ENCODE results near the gene EVI5L. TPM values are rescaled to one million over a fixed set of nuclear protein-coding genes. Genes with fewer than 3 reads are reported as not detected.

The EVI5L gene
- total and polyA plus RNA-seq, 2 of the 13 experiments (the other 11 are each of a cell fraction or from before 2014, with no cell fraction given): 1.7 to 2.4 TPM

GRCh38 chr19:7866399-7867091 lies 36.5 kb downstream of the EVI5L start (continued):
- TF ChIP-seq ZNF18 (CRISPR knock-in tag; IDR thresholded peaks at IDR 0.05; ENCODE audit: insufficient replicate concordance) (no peak), TOE1 (CRISPR knock-in tag; IDR thresholded peaks at IDR 0.05) (no peak), NAIF1 (CRISPR knock-in tag; IDR thresholded peaks at IDR 0.05; ENCODE audit: borderline replicate concordance) (no peak), ZNF101 (CRISPR knock-in tag; IDR thresholded peaks at IDR 0.05; ENCODE audit: borderline replicate concordance, low read depth) (no peak), HOXA3 (CRISPR knock-in tag; IDR thresholded peaks at IDR 0.05) (no peak), ZSCAN31 (CRISPR knock-in tag; IDR thresholded peaks at IDR 0.05; ENCODE audit: low read depth) (no peak), REXO4 (CRISPR knock-in tag; IDR thresholded peaks at IDR 0.05; ENCODE audit: borderline replicate concordance) (no peak), ZFX (CRISPR knock-in tag; IDR thresholded peaks at IDR 0.05; ENCODE audit: low read depth) (peak; percentile 42; the same call in 1 of the 2 replicates), POLR2AphosphoS5 (IDR thresholded peaks at IDR 0.05; ENCODE audit: low read depth, low read length) (no peak), ZNF350 (CRISPR knock-in tag; IDR thresholded peaks at IDR 0.05; ENCODE audit: borderline replicate concordance, low read depth) (no peak), ZNF670 (CRISPR knock-in tag; IDR thresholded peaks at IDR 0.05; ENCODE audit: borderline replicate concordance) (no peak), NFYB (CRISPR knock-in tag; IDR thresholded peaks at IDR 0.05) (no peak), NCOR1 (IDR thresholded peaks at IDR 0.05; ENCODE audit: borderline replicate concordance, low read length) (no peak), DZIP1 (CRISPR knock-in tag; IDR thresholded peaks at IDR 0.05) (no peak), SNAPC2 (CRISPR knock-in tag; IDR thresholded peaks at IDR 0.05) (no peak), CHD4 (IDR thresholded peaks at IDR 0.05; ENCODE audit: borderline replicate concordance, low read length) (no peak), CHD2 (IDR thresholded peaks at IDR 0.05; ENCODE audit: low read depth, low read length) (no peak), KDM2A (CRISPR knock-in tag; IDR thresholded peaks at IDR 0.05; ENCODE audit: borderline replicate concordance, low read depth) (peak; percentile 18; the same call in 1 of the 2 replicates), LCORL (IDR thresholded peaks at IDR 0.05) (no peak), LCORL (CRISPR knock-in tag; IDR thresholded peaks at IDR 0.05) (0 out of 2 replicates have a peak, but pooled peaks have one; percentile 41), DDIT3 (CRISPR knock-in tag; IDR thresholded peaks at IDR 0.05) (no peak), NCOA5 (CRISPR knock-in tag; IDR thresholded peaks at IDR 0.05) (no peak), FOXA1 (IDR thresholded peaks at IDR 0.05) (no peak), FOXA1 (CRISPR knock-in tag; IDR thresholded peaks at IDR 0.05) (0 out of 2 replicates have a peak, but pooled peaks have one; percentile 25), GZF1 (CRISPR knock-in tag; IDR thresholded peaks at IDR 0.05) (no peak), ZNF607 (CRISPR knock-in tag; IDR thresholded peaks at IDR 0.05; ENCODE audit: borderline replicate concordance) (0 out of 2 replicates have a peak, but pooled peaks have one; percentile 24), XRCC5 (optimal IDR thresholded peaks at IDR 0.05; ENCODE audit: low read length) (no peak), ZIK1 (CRISPR knock-in tag; IDR thresholded peaks at IDR 0.05; ENCODE audit: borderline replicate concordance, low read depth) (0 out of 2 replicates have a peak, but pooled peaks have one; percentile 26)
